ENCODE data around the gene METTL16.

Gene METTL16

DNA sequence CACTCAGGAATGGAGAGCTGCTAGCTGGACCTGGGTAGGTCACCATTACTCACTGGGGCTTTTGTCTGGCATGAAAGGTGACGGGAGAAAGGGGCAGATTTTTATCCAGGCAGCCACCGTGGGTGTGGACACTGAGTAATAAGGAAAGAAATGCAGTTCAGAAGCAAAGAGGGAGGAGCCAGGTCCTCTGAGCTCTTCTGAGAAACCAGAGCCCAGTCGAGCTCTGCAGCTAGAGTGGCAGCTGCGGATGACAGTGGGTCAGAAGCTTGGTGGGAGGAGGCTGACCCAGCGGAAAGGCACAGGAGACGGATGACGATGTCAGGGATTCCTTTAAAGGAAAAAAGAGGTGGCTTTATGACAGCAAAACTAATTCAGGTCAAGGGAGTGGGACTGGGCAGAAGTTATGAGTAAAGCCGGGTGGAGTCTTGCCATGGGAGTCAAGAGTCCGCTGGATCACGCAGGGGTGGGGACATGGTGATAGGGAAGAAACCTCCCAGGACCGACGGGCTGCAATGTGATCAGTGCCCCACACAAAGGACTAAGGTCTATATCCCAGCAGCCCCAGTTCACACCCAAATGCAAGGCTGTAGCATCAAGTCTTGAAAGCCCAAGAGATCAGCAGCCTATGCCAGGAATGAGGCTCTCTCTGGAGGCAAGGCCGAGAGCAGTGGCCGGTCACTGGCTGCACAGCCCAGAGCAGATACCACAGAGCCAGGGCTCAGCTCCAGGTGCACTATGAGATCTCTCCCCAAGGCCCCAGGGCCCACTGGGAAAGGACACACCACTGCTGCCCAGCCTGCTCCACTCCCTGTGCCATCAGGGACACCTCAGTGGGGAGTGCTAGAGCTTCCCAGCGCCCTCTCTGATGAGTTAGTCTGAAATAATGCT, 104.5 kb downstream of the METTL16 start:
- DNase-seq = no peak

DNA sequence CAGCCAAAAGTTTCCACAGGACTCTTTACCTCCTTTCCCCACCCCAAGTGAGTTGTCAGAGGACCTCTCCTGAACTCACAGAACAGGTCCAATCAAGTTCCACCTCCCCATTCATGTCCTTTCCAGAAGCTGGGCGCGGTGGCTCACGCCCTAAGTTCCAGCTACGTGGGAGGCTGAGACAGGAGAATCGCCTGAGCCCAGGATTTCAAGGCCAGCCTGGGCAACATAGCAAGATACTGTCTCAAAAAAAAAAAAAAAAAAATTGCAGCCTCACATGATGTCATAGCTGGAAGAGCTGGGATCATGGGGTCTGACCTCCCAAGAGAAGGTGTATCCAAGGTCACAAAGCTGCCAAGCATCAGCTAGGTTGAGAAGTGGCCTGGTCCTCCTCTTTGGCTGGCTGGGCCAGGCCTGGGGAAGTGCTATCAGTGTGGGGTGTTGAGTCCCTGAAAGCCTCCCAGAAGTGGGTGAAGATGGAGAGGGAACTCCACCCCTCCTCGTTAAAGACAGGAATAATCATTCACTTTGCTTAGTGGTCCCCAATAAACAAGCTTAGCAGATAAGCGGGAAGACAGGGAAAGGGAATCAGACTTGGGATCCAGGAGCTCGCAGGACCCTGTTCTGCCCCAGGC, 105.3 kb downstream of the METTL16 start:
- DNase-seq = no peak

DNA sequence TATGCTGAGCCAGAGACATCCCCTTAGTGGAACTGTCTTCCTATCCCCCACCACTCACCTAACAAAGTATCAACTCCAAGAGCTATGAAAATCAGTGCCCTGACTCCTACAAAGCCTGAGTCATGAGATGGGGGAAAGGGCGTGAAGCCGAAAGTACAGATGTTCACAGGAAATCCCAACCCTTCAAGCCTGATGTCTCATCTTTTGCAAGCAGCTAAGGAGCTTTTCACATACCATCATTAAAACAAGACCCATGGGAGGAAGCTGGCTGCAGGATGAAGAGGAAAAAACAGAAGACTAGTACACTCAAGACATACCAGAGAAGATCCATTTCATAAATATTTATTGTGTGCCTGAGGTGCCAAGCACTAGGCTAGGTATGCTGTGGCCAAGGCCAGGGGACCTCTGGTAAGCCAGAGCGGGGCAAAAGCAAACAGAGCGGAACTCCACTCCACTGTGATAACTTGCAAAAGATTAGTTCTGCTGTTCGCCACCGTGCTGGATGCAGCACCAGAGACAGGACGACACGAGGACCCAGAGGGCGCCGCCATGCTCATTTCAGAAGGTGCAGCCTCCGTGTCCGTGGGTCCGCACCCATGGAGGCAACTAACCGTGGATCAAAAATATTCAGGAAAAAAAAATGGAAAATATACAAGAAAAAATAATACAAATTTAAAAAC, 106.3 kb downstream of the METTL16 start:
- no peak for DNase-seq

GRCh38 chr17:2403044-2403443, 108.6 kb downstream of the METTL16 start:
- no peak for DNase-seq

GRCh38 chr17:2402544-2402943, 109.1 kb downstream of the METTL16 start:
- no peak for DNase-seq

DNA sequence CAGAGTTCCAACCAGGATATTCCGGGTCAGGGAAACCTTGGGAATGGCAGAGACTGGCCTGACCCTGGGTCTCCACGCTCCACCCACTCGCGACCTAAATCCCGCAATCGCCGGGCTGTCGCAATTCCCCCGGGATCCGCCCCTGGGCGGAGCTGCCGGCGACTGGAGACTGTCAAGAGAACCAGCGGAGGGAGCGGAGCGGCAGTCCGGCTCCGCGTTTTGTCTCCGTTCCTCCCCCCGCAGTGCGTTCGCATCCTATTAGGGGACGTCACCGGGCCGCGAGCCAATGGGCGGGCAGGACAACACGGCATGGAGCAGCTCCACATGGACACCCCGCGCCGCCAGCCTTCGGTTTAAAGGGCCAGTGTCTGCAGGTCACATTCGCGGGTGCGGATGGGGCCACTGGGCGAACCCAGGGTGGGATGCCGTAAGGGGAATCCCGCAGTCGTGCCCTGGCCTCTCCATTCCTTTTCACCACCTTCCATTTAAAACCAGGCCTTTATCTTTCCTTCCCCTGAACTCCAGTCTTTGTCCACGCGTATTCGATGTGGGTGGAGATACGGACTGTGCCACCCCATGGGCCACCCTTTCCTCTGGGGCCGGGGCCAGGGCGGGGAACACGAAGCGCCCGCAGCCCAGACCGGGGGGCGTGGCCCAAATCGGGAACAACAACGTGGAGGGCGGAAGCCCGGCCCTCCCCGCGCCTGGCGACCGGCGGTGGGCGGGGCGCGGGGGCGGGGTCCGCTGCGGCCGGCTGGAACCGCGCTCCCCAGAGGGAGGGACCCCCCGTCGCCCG, 110.1 kb downstream of the METTL16 start:
- DNase-seq = peak; percentile 98

DNA sequence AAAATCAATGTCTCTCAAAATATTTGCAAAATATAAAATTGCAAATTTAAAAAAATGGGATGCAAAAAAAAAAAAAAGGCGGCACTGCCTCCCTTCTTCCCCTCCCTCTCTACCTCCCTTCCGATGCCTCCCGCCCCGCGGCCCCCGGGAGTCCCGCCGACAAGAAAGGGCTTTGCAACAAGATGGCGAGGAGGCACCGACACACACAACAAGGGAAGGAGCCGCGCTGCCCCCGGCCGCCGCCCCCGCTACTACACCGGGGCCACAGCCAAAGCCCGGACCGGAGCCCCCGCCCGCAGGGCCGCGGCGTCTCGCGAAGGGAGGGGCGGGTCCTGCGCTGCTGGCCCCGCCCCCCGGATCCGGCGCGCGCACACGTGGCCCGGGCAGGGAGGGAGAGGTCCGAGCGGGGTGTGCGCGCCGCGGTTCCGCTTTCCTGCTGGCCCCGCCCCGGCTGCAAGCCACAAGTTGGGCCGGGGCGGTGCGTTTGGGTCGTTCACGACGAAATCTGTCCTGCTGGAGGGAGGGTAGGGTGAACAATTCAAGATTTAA, 110.7 kb downstream of the METTL16 start, which contains the start of gene MNT:
Gene MNT, minus strand, starts transcription at position 184 of the 549 bp plus-strand sequence. CDS start 348 bp downstream, outside the sequence.
- peak; percentile 93 for DNase-seq

DNA sequence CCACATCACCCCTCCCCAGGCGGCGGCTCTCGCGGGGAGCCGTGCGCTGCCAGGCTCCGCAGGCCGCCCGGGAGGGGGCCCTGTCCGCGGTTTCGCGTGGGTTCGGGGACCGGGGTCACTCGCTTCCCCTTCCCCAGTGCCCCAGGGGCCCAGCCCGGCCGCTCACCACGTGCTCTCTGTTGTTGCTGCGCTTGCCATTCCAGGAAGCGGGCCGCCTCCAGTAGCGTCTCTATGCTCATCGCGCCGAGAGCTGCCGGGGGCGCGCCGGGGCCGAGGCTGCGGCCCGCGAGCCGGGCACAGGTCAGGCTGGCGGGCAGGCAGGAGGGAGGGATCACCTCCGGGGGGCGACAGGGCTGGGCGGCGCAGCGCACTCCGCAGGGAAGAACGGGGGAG, 111.2 kb downstream of the METTL16 start:
- DNase-seq = peak; percentile 23

DNA sequence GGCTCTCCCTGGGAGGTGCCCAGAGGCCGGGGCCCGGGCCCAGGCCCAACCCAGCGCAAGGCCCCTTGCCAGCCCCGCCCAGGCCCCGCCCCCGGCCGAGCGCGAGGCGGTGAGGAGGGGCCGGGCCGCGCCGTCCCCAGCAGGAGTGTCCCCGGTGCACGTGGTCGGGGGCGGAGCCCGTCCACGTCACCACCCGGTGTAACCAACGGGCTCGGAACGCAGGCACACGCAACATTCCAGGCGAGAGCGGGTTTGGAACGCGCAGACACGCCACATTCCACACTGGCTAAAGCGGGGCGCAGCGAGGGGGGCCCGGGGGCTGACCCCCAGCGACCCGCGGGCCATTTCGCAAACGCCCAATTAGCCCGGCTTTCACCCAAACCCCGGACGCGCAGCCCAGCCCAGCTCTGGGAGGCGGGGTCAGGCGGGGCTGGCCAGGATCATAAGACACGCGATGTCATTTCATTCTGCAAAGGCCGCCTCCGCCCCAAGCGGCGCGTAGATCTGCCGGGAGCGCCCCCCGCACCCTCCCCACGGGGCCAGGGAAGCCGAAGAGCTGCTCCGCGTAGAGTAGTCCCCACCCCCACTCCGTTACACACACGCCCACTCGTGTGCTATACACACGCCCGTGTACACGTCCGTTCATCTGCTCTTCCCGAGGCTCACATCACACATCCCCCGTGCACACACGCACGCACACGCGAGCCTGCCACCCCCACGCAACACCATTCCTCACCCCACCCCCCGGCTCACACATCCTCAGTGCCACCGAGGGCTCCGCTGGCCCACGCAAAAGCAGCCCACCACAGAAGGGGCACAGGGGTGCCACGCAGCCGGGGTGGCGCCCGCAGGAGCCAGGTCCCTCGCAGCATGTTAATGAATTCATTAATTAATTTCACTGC, 111.9 kb downstream of the METTL16 start:
- DNase-seq = peak; percentile 93

DNA sequence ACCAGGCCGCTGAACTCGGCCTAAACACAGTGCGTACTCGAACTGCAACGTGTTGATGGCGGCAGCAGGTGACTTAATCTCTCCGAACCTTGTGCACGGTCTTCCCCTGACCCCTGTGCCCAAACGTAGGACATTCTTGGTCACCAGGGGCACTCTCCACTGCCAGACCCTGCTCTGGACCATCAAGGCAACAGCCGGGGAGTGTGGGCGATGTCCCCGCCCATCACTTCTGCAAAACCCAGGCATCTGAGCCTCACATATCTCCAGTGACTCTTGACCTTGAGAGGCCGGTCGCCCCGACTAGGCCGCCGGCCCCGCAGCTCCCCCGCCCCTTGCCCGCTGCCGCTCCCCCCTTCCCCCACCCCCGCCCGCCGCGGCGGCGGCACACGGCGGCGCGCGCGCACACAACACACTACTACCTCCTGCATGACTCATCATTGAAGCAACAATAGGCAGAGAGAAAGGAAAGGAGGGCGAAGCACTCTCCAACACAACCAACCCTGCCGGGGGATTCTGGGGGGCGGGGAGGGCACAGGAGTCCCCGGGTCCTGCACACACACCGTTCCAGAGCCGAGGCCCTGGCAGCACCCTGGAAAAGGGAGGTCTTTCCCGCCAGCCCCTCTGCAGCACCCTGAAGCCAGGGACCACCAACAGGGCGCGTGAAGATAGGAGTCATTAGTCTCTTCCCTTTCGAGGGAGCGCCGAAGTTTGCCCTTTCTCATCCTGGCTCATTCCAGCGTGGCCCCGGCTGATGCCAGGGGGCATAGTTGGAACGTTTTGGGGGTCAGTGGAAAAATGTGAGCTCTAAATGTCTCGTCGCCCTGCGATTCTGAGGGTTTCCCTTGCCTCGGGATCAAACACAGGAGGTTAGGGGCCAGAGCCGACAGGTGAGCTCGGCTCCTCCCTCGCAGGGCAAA, 112.8 kb downstream of the METTL16 start:
- DNase-seq = peak; percentile 72

- no peak for DNase-seq
Observed at GRCh38 chr17:2398182-2398581, 113.5 kb downstream of the METTL16 start.

GRCh38 chr17:2397247-2398171, 114.2 kb downstream of the METTL16 start:
- no peak for DNase-seq

DNA sequence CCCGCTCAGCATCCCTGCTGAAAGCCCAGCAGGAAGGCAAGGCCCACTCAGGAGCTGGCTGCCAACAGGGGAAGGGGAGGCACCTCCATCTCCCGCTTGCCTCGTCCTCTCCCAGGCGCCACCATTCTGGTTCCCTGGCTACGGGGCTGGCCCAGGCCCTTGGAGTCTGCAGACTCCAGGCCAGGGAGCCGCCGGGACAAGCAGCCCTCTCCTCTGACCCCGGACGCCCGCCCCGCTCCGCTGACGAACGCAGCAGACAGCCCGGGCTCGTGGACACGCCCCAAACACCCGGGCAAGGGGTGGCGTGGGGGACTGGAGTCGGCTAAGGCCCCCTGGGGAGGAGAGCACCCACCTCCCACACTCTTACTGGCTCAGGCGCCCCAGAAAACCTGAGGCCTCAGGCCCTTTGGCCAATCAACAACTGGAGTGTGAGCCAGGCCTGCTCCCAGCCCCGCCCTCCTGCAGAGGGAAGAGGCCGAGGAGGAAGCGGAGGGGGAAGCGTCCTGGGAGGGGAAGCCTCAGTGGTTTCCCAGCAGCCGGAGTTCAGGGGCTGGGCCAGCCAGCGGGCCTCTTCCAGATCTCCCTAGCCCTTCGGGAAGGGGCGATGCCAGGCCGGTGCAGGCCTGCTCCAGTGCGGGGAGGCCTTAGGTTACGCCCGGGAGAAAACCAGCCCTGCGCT, 115.0 kb downstream of the METTL16 start:
- DNase-seq = no peak

- no peak for DNase-seq
Observed at GRCh38 chr17:2396192-2396567, 115.5 kb downstream of the METTL16 start.

DNA sequence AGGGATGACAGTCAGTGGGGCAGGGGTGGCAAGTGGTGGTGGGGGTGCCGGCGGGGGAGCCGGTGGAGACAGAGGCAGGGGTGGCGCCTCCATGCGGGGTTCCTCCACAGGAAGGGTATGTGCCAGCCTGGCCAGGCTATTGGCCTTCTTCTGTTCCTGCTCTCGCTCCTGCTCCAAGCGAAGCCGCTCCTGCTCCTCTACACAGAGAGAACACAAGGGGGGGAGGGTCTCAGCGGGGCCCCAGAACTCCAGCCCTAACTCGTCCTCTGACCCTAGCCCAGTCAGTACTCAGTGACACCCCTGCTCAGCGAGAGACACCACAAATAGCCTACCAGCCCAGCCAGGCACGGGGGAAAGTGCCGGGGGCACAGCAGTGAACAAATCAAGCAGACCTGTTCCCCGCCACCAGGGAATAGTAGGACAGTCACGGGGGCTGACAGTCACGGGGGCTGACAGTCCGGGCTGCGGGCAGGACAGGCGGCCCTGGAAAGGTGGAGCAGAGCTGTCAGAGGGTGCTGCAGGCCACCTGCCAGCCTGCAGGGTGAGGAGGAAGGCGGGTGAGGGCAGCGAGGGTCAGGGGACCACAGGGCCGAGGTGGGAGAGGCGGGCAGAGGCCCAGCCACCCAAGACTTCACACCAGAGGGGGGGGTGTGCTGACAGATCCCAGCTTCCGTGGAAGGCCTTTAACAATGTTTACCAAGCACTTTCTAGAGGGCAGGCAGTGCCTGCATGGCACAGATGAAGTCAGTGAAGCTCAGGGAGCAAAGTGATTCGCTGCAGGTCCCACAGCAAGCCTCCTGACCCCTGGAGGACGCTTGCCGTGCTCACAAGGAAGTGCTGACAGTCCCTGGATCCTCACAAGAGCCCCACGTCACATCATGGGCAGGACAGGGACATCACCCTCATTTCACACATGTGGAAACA, 116.2 kb downstream of the METTL16 start:
- no peak for DNase-seq

DNA sequence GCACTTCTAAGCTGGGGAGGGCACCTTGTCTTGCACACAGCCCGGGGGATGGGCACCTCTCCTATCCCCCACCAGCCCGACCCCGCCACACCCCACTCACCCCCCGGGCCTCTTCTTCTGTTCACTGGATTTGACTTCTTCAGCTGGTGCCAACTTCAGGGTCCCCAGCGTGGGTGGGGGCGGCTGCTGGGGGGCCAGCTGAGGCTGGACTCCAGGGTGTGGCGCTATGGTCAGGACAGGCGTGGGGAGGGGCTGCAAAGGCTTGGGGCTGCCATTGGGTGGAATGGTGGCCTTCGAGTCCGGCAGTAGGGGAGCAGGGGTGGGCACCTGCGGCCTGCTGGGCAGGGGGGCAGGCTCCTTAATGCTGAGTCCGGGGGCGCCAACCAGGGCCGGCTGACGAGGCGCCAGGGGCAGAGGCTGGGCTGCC, 116.9 kb downstream of the METTL16 start:
- DNase-seq = no peak
